ENCODE data around the gene NPC1.

- TF ChIP-seq POLR2A (IDR thresholded peaks at IDR 0.05): no peak
- no peak for TF ChIP-seq CTCF (IDR thresholded peaks at IDR 0.05)
Measured at GRCh38 chr18:23506393-23506792, 79.9 kb downstream of the NPC1 start.

Measured in uterus (tissue), 2 donors.